ENCODE data around the gene TULP3.

Gene TULP3

GRCh38 chr12:2967651-2968050 is 77.0 kb downstream of the TULP3 start:
- TF ChIP-seq CTCF (IDR thresholded peaks at IDR 0.05; ENCODE audit: low read depth, low read length) = no peak
- DNase-seq (ENCODE audit: extremely low read depth, low read depth) = no peak

GRCh38 chr12:2970744-2971143 is 80.1 kb downstream of the TULP3 start:
- TF ChIP-seq CTCF (IDR thresholded peaks at IDR 0.05; ENCODE audit: low read depth, low read length) = no peak
- no peak for DNase-seq (ENCODE audit: extremely low read depth, low read depth)

GRCh38 chr12:2973566-2973965 is 82.9 kb downstream of the TULP3 start:
- TF ChIP-seq CTCF (IDR thresholded peaks at IDR 0.05; ENCODE audit: low read depth, low read length) = no peak
- no peak for DNase-seq (ENCODE audit: extremely low read depth, low read depth)

- TF ChIP-seq CTCF (IDR thresholded peaks at IDR 0.05; ENCODE audit: low read depth, low read length) = no peak
- no peak for DNase-seq (ENCODE audit: extremely low read depth, low read depth)
These were observed 83.9 kb downstream of the TULP3 start for GRCh38 chr12:2974560-2974971.

GRCh38 chr12:2976581-2976996 is 85.9 kb downstream of the TULP3 start:
- TF ChIP-seq CTCF (IDR thresholded peaks at IDR 0.05; ENCODE audit: low read depth, low read length) = no peak

GRCh38 chr12:2977776-2978175 is 87.1 kb downstream of the TULP3 start:
- no peak for DNase-seq (ENCODE audit: extremely low read depth, low read depth)
- no peak for TF ChIP-seq CTCF (IDR thresholded peaks at IDR 0.05; ENCODE audit: low read depth, low read length)

More at GRCh38 chr12:2976581-2976996, 85.9 kb downstream of the TULP3 start:
- no peak for DNase-seq (ENCODE audit: extremely low read depth, low read depth)

- TF ChIP-seq CTCF (IDR thresholded peaks at IDR 0.05; ENCODE audit: low read depth, low read length) = no peak
- no peak for DNase-seq (ENCODE audit: extremely low read depth, low read depth)
These were observed 89.1 kb downstream of the TULP3 start for GRCh38 chr12:2979806-2980205.
